Cardiac muscle cell (in vitro differentiated cells and primary cell): ENCODE measurements around the gene THSD7A. TPM values are rescaled to one million over a fixed set of nuclear protein-coding genes. Genes with fewer than 3 reads are reported as not detected.

Experiments
- DNase-seq, 2 donors: peaks; one replicate each; pipeline versions ENCODE4 v3.0.0 to v3.0.0-alpha.2; 2010 to 2017; ENCODE audit warnings: low read depth in 1 of 2, low spot score in 1 of 2
- H3K27ac ChIP-seq: fragments of 200-600 bp; sonication (generic); 2 replicates; pipeline ENCODE4 v1.5.1; 2016
- H3K27me3 ChIP-seq: fragments of 200-600 bp; sonication (generic); 2 replicates; pipeline ENCODE4 v1.6.0; 2016; ENCODE audit warnings: control low read depth
- H3K36me3 ChIP-seq: fragments of 200-600 bp; sonication (generic); 2 replicates; pipeline ENCODE4 v1.5.1; 2016; ENCODE audit warnings: control low read depth
- H3K4me1 ChIP-seq: fragments of 200-600 bp; sonication (generic); 2 replicates; pipeline ENCODE4 v1.8.1; 2017; ENCODE audit warnings: low read depth, mild to moderate bottlenecking, mixed run types
- H3K4me3 ChIP-seq: fragments of 200-600 bp; sonication (generic); 2 replicates; pipeline ENCODE4 v1.5.1; 2016; ENCODE audit warnings: mild to moderate bottlenecking
- H3K9me3 ChIP-seq: fragments of 200-600 bp; sonication (generic); 2 replicates; pipeline ENCODE4 v1.5.1; 2017; ENCODE audit warnings: low read depth, mild to moderate bottlenecking, control low read depth
- CTCF ChIP-seq: IDR thresholded peaks from 2 replicates; pipeline ENCODE4 v1.5.1; 2012; ENCODE audit warnings: low read depth, mild to moderate bottlenecking, low read length
- polyA plus RNA-seq: library from polyadenylated mRNA; unstranded; fragments of >200 nt; fragmentation: Nextera tagmentation; extraction: Ambion mirVana; gene quantifications from 2 replicates; pipeline ENCODE4 v1.2.1, GENCODE V29; 2016
- total RNA-seq: library from RNA; depleted of rRNA; stranded (reverse); fragments of >200 nt; gene quantifications from 2 replicates; pipeline ENCODE4 v1.2.3, GENCODE V29; 2016

THSD7A gene
- total and polyA plus RNA-seq, 2 experiments from 2014 or later: 1.5 to 3.7 TPM

- DNase-seq: no peak
- no peak overlapping the region for H3K27ac ChIP-seq
- no peak for TF ChIP-seq CTCF
These were observed 74.8 kb downstream of the THSD7A start for GRCh38 chr7:11757153-11757552.

GRCh38 chr7:11754933-11755332 is 77.1 kb downstream of the THSD7A start:
- TF ChIP-seq CTCF: no peak
- Histone ChIP-seq H3K27me3 (no peaks in the 10 kb centered on the region), H3K36me3 (no peaks in the 10 kb centered on the region), H3K4me3 (no peak overlapping the region), H3K27ac (no peak overlapping the region), H3K4me1 (no peaks in the 10 kb centered on the region), H3K9me3 (no peaks in the 10 kb centered on the region)
- no peak for DNase-seq

More at GRCh38 chr7:11757153-11757552, 74.8 kb downstream of the THSD7A start:
- H3K36me3 ChIP-seq: no peaks in the 10 kb centered on the region
- no peaks in the 10 kb centered on the region for H3K27me3 ChIP-seq
- no peak overlapping the region for H3K4me3 ChIP-seq
- H3K9me3 ChIP-seq: no peaks in the 10 kb centered on the region
- no peaks in the 10 kb centered on the region for H3K4me1 ChIP-seq

DNA sequence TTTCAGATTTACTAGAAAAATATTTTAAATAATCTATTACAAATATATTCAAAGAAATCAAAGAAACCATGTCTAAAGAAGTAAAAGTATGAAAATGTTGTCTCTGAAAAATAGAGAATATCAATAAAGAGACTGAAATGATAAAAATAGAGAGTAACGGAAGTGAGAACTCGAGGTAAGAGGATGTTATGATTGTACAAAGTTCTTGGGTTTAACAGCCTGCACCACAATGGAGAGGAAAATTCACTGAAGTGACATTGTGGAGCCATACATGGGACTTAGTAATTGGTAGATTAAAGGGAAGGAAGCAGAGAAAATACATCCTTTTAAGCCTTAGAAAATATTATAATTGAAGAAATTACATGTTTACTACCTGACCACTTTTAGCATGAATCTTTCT is 77.9 kb downstream of the THSD7A start:
- no peak for TF ChIP-seq CTCF
- H3K9me3 ChIP-seq: no peaks in the 10 kb centered on the region
- H3K4me1 ChIP-seq: no peaks in the 10 kb centered on the region
- DNase-seq: no peak
- no peaks in the 10 kb centered on the region for H3K36me3 ChIP-seq
- no peaks in the 10 kb centered on the region for H3K27me3 ChIP-seq
- H3K4me3 ChIP-seq: no peak overlapping the region
- H3K27ac ChIP-seq: no peak overlapping the region

DNA sequence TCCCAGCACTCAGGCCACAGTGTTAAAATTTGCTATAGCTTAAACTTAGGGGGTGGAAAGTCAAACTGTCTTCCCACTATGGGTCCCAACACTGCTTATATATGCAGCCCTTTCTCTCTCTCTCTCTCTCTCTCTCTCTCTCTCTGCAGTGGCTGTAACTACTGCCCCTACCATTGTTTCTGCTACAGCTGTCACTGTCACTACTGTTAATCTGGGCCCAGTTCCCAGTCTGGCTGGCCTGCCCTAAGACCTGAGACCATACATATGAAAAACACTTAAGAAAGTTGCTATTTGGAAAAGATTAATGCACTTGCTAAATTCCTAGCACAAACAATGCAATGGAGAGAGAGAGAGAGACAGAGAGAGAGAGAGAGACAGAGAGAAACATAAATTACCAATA is 78.6 kb downstream of the THSD7A start:
- no peaks in the 10 kb centered on the region for H3K4me1 ChIP-seq
- no peaks in the 10 kb centered on the region for H3K9me3 ChIP-seq
- no peak for TF ChIP-seq CTCF
- H3K27me3 ChIP-seq: no peaks in the 10 kb centered on the region
- no peak overlapping the region for H3K4me3 ChIP-seq
- peak in 1 of 2 donors; percentile 3 for DNase-seq
- no peak overlapping the region for H3K27ac ChIP-seq
- no peaks in the 10 kb centered on the region for H3K36me3 ChIP-seq

DNA sequence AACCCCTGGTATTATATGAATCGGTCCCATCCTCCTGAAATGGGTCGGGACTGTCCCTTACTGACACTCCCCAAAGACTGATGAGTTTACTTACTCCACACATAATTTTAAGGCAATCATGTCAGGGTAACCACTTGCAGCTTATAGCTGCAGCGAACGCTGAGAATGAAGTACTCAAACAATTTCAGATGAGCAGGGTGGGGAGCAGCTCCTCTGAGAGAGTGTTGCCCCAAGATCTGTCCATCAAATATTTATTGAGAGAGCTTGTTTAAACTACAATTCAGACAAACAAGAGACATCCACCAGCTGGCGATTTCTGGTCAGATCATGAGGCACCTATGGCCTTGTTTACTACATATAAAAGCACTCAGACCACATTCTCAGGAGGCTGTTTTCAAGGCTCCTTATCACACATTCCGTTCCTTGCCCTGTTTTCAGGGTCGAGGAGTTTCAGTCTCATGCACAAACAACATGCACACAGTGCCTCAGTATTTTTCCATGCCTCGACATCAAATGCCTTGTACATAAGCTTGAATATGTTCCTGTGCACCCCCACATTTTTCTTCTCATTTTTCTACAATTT is 80.1 kb downstream of the THSD7A start:
- H3K4me1 ChIP-seq: no peaks in the 10 kb centered on the region
- H3K27me3 ChIP-seq: no peaks in the 10 kb centered on the region
- no peak overlapping the region for H3K4me3 ChIP-seq
- DNase-seq: peak in 1 of 2 donors; percentile 20
- no peak overlapping the region for H3K27ac ChIP-seq
- TF ChIP-seq CTCF: no peak
- no peaks in the 10 kb centered on the region for H3K9me3 ChIP-seq
- no peaks in the 10 kb centered on the region for H3K36me3 ChIP-seq
